ENCODE measurements around the gene MSL1. TPM values are rescaled to one million over a fixed set of nuclear protein-coding genes. Genes with fewer than 3 reads are reported as not detected.
A peak's percentile ranks its signal among the peaks of the same experiment; 100 is the strongest.

Gene MSL1
- polyA plus RNA-seq, 2 donors = 42.1 to 59.5 TPM

GRCh38 chr17:40104594-40105486 is 16.9 kb upstream of the MSL1 start:
- H3K9me3 ChIP-seq (ENCODE audit: control insufficient read depth in 2 of 2, insufficient read depth in 1 of 2, low read depth in 1 of 2, low read length in 1 of 2) = no peaks in the 10 kb centered on the region
- WGBS, 2 donors = 37 to 45% methylated on average over 3 of the region's 3 CpGs
- peaks cover 7 to 17% of the 10 kb centered on the region in 2 donors for H3K4me1 ChIP-seq (ENCODE audit: control insufficient read depth in 2 of 2, insufficient read depth in 2 of 2, low read length in 1 of 2)
- H3K27ac ChIP-seq (ENCODE audit: low read depth in 2 of 2, low read length in 1 of 2) = peak overlapping the region; percentile 96 to 98
- no peaks in the 10 kb centered on the region for H3K36me3 ChIP-seq (ENCODE audit: control insufficient read depth in 2 of 2, insufficient read depth in 2 of 2, low read length in 1 of 2)
- no peaks in the 10 kb centered on the region for H3K27me3 ChIP-seq (ENCODE audit: control insufficient read depth in 1 of 2, insufficient read depth in 2 of 2, low read length in 2 of 2)
- peak overlapping the region in 1 of 2 donors; percentile 2 for H3K4me3 ChIP-seq (ENCODE audit: low read depth in 1 of 2, low read length in 2 of 2)

- H3K4me1 ChIP-seq (ENCODE audit: control insufficient read depth in 2 of 2, insufficient read depth in 2 of 2, low read length in 1 of 2) = peaks cover 12 to 17% of the 10 kb centered on the region in 2 donors
- H3K27ac ChIP-seq (ENCODE audit: low read depth in 2 of 2, low read length in 1 of 2) = peak overlapping the region; percentile 96 to 98
- H3K4me3 ChIP-seq (ENCODE audit: low read depth in 1 of 2, low read length in 2 of 2) = no peak overlapping the region
- H3K9me3 ChIP-seq (ENCODE audit: control insufficient read depth in 2 of 2, insufficient read depth in 1 of 2, low read depth in 1 of 2, low read length in 1 of 2) = no peaks in the 10 kb centered on the region
- H3K36me3 ChIP-seq (ENCODE audit: control insufficient read depth in 2 of 2, insufficient read depth in 2 of 2, low read length in 1 of 2) = no peaks in the 10 kb centered on the region
- no peaks in the 10 kb centered on the region for H3K27me3 ChIP-seq (ENCODE audit: control insufficient read depth in 1 of 2, insufficient read depth in 2 of 2, low read length in 2 of 2)
- 82 to 85% methylated on average over 5 of the region's 5 CpGs for WGBS, 2 donors
Measured at GRCh38 chr17:40105861-40106759, 15.7 kb upstream of the MSL1 start.

- H3K9me3 ChIP-seq (ENCODE audit: control insufficient read depth in 2 of 2, insufficient read depth in 1 of 2, low read depth in 1 of 2, low read length in 1 of 2) = no peaks in the 10 kb centered on the region
- peak overlapping the region; percentile 96 to 98 for H3K27ac ChIP-seq (ENCODE audit: low read depth in 2 of 2, low read length in 1 of 2)
- H3K36me3 ChIP-seq (ENCODE audit: control insufficient read depth in 2 of 2, insufficient read depth in 2 of 2, low read length in 1 of 2) = no peaks in the 10 kb centered on the region
- no peaks in the 10 kb centered on the region for H3K27me3 ChIP-seq (ENCODE audit: control insufficient read depth in 1 of 2, insufficient read depth in 2 of 2, low read length in 2 of 2)
- WGBS, 2 donors = 64 to 68% methylated on average over 20 of the region's 20 CpGs
- peaks cover 12 to 23% of the 10 kb centered on the region in 2 donors for H3K4me1 ChIP-seq (ENCODE audit: control insufficient read depth in 2 of 2, insufficient read depth in 2 of 2, low read length in 1 of 2)
- no peak overlapping the region for H3K4me3 ChIP-seq (ENCODE audit: low read depth in 1 of 2, low read length in 2 of 2)
Measured at GRCh38 chr17:40106760-40107521, 14.8 kb upstream of the MSL1 start.

- H3K4me3 ChIP-seq (ENCODE audit: low read depth in 1 of 2, low read length in 2 of 2) = no peak overlapping the region
- WGBS, 2 donors = 40 to 43% methylated on average over 5 of the region's 5 CpGs
- H3K36me3 ChIP-seq (ENCODE audit: control insufficient read depth in 2 of 2, insufficient read depth in 2 of 2, low read length in 1 of 2) = no peaks in the 10 kb centered on the region
- H3K9me3 ChIP-seq (ENCODE audit: control insufficient read depth in 2 of 2, insufficient read depth in 1 of 2, low read depth in 1 of 2, low read length in 1 of 2) = no peaks in the 10 kb centered on the region
- peak overlapping the region; percentile 96 to 98 for H3K27ac ChIP-seq (ENCODE audit: low read depth in 2 of 2, low read length in 1 of 2)
- H3K4me1 ChIP-seq (ENCODE audit: control insufficient read depth in 2 of 2, insufficient read depth in 2 of 2, low read length in 1 of 2) = peaks cover 12 to 23% of the 10 kb centered on the region in 2 donors
- no peaks in the 10 kb centered on the region for H3K27me3 ChIP-seq (ENCODE audit: control insufficient read depth in 1 of 2, insufficient read depth in 2 of 2, low read length in 2 of 2)
Measured at GRCh38 chr17:40107522-40108174, 14.1 kb upstream of the MSL1 start.

- WGBS, 2 donors = 88 to 89% methylated on average over 9 of the region's 9 CpGs
- Histone ChIP-seq H3K9me3 (ENCODE audit: control insufficient read depth in 2 of 2, insufficient read depth in 1 of 2, low read depth in 1 of 2, low read length in 1 of 2) (no peaks in the 10 kb centered on the region), H3K27me3 (ENCODE audit: control insufficient read depth in 1 of 2, insufficient read depth in 2 of 2, low read length in 2 of 2) (no peaks in the 10 kb centered on the region), H3K36me3 (ENCODE audit: control insufficient read depth in 2 of 2, insufficient read depth in 2 of 2, low read length in 1 of 2) (no peaks in the 10 kb centered on the region), H3K27ac (ENCODE audit: low read depth in 2 of 2, low read length in 1 of 2) (peak overlapping the region; percentile 89 to 98), H3K4me3 (ENCODE audit: low read depth in 1 of 2, low read length in 2 of 2) (no peak overlapping the region), H3K4me1 (ENCODE audit: control insufficient read depth in 2 of 2, insufficient read depth in 2 of 2, low read length in 1 of 2) (peaks cover 12 to 17% of the 10 kb centered on the region in 2 donors)
Measured at GRCh38 chr17:40108970-40109824, 12.6 kb upstream of the MSL1 start.

GRCh38 chr17:40110026-40110845 is 11.5 kb upstream of the MSL1 start:
- H3K9me3 ChIP-seq (ENCODE audit: control insufficient read depth in 2 of 2, insufficient read depth in 1 of 2, low read depth in 1 of 2, low read length in 1 of 2) = no peaks in the 10 kb centered on the region
- H3K36me3 ChIP-seq (ENCODE audit: control insufficient read depth in 2 of 2, insufficient read depth in 2 of 2, low read length in 1 of 2) = no peaks in the 10 kb centered on the region
- H3K27me3 ChIP-seq (ENCODE audit: control insufficient read depth in 1 of 2, insufficient read depth in 2 of 2, low read length in 2 of 2) = no peaks in the 10 kb centered on the region
- H3K4me1 ChIP-seq (ENCODE audit: control insufficient read depth in 2 of 2, insufficient read depth in 2 of 2, low read length in 1 of 2) = peaks cover 12 to 15% of the 10 kb centered on the region in 2 donors
- H3K4me3 ChIP-seq (ENCODE audit: low read depth in 1 of 2, low read length in 2 of 2) = no peak overlapping the region
- H3K27ac ChIP-seq (ENCODE audit: low read depth in 2 of 2, low read length in 1 of 2) = peak overlapping the region; percentile 84 to 89
- 70 to 78% methylated on average over 3 of the region's 3 CpGs for WGBS, 2 donors

GRCh38 chr17:40111221-40112128 is 10.3 kb upstream of the MSL1 start:
- Histone ChIP-seq H3K9me3 (ENCODE audit: control insufficient read depth in 2 of 2, insufficient read depth in 1 of 2, low read depth in 1 of 2, low read length in 1 of 2) (no peaks in the 10 kb centered on the region), H3K36me3 (ENCODE audit: control insufficient read depth in 2 of 2, insufficient read depth in 2 of 2, low read length in 1 of 2) (no peaks in the 10 kb centered on the region), H3K4me3 (ENCODE audit: low read depth in 1 of 2, low read length in 2 of 2) (no peak overlapping the region), H3K27ac (ENCODE audit: low read depth in 2 of 2, low read length in 1 of 2) (peak overlapping the region; percentile 89 to 91), H3K4me1 (ENCODE audit: control insufficient read depth in 2 of 2, insufficient read depth in 2 of 2, low read length in 1 of 2) (peaks cover 8 to 15% of the 10 kb centered on the region in 2 donors), H3K27me3 (ENCODE audit: control insufficient read depth in 1 of 2, insufficient read depth in 2 of 2, low read length in 2 of 2) (no peaks in the 10 kb centered on the region)
- 0 to 2% methylated on average over 12 of the region's 12 CpGs for WGBS, 2 donors
